ENCODE measurements around the gene PRKAG3. TPM values are rescaled to one million over a fixed set of nuclear protein-coding genes. Genes with fewer than 3 reads are reported as not detected.

The PRKAG3 gene
- total RNA-seq, 1 donor from 2014 or later: not detected

DNA sequence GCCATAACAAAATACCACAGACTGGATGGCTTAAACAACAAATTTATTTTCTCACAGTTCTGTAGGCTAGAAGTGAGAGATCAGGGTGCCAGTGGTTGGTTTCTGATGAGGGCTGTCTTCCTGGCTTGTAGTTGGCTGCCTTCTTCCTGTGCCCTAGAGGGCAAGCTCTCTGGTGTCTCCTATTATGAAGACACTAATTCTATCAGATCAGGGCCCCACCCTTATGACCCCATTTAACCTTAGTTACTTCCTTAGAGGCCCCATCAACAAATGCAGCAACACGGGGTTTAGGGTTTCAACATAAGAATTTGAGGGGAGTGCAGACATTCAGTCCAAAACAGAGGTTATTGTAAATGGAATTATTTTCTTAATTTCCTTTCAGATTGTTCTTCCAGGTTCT lies 26.8 kb downstream of the PRKAG3 start:
- no peak for DNase-seq (ENCODE audit: missing footprints)
- ATAC-seq: no peak
- intact Hi-C loops (cut with DNase I): no loop called here

DNA sequence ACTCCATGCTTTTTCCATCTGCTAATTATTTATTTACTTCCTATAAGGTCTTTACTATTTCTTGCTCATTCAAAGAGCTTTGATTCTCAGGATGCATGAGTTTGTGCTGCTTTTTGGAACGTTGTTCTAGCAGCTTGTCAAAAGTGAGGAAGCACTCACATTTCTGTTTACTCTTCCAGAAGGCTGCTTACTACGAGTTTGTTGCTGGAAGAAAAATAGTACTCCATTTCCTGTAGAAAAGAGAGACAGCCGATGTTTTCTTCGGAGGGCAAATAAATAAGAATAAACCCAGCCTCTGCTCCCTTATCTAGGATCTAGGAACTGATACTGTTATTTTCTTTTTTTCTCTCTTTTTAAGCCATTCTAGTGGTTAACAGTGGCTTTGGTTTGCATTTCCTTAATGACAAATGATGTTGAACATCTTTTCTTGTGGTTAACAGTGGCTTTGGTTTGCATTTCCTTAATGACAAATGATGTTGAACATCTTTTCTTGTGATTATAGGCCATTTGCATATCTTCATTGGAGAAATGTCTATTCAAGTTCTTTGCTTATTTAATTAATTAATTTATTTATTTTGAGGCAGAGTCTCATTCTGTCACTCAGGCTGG lies 29.1 kb downstream of the PRKAG3 start:
- intact Hi-C loops (cut with DNase I): no loop called here
- DNase-seq (ENCODE audit: missing footprints) (no peak), ATAC-seq (no peak)

DNA sequence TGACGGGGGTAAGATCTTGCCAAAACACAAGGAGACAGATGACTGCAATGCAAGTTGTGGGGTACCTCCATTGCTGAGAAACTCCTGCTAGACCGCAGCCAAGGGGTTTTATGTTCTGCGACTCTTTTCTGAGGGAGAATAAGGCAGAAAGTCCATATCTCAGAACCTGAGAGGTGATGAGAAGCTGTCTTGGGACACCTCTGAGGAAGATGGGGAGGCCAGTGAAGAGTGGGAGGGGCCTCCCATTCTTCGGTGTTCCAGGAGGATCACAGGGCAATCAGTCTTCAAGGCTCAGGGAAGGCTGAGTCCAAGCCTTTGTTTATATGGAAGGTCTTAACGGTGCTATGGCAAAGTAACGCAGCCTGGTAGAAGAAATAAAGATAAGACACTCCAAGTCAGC lies 31.6 kb downstream of the PRKAG3 start:
- ATAC-seq (no peak), DNase-seq (ENCODE audit: missing footprints) (no peak)
- intact Hi-C loops (cut with DNase I): no loop called here

DNA sequence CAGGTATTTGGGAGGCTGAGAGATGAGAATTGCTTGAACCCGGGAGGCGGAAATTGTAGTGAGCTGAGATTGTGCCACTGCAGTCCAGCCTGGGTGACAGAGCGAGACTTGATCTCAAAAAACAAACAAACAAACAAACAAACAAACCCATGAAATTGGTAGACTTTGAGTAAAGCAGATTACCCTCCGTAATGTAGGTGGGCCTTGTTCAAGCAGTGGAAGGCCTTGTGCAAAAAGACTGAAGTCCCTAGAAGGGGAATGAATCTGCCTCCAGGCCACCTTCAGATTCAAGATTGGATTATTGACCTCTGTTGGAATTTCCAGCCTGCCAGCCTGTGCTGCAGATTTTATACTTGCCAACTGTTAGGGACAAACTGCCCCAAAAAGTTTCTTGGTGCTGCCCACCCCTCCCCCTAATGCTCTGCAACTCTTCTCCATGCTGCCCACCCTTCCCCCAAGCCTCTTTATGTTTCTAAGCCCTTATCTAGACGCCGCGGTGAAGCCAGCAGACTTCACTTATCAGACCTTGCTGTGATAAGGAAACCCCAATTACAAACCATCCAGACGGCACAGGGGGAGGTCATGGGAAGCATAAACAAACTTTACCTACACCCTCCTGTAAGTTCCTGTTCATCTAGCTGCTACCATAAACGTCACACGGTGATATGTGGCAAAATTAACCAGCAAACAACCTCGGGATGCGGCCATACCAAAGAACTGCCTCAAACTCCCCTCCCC lies 32.7 kb downstream of the PRKAG3 start:
- intact Hi-C loops (cut with DNase I): no loop called here
- no peak for DNase-seq (ENCODE audit: missing footprints)
- ATAC-seq: no peak

DNA sequence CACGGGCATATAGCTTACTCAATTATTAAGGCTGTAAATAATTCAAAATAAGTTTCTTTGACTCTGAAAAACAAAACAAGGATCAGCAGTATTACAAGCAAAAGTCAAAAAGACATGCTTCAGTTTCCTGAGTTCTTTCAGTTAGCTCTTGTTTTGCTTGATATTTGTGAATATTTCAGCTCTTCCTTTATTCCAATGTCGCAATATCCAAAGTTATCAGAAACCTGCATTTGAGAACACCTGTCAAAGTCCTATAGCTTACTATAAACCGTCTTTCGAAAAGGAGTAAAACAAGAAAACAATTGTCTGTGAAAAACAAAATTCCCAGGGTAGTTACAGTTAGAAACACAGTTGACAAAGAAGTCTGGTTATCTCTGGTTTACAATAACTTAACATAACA lies 34.9 kb downstream of the PRKAG3 start:
- intact Hi-C loops (cut with DNase I): no loop called here
- ATAC-seq (no peak), DNase-seq (ENCODE audit: missing footprints) (no peak)

DNA sequence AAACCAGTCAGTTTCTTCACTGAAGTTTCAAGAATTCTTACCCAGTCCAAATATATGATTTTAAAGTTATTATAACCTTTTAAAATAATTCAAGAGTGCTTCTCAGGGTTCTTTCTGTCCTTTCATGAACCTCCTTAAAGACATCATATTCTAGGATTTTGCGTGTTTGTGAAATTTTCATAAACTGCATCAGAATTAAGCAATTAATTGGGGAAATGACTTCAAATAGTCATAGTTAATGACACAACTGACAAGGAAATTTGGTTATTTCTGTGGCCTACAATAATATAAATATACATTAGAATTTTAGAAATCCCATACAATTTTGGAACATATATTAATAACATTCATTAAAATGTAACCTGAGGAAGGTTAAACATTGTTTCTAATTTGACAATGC lies 39.2 kb downstream of the PRKAG3 start:
- no peak for ATAC-seq
- intact Hi-C loops (cut with DNase I): no loop called here
- no peak for DNase-seq (ENCODE audit: missing footprints)

DNA sequence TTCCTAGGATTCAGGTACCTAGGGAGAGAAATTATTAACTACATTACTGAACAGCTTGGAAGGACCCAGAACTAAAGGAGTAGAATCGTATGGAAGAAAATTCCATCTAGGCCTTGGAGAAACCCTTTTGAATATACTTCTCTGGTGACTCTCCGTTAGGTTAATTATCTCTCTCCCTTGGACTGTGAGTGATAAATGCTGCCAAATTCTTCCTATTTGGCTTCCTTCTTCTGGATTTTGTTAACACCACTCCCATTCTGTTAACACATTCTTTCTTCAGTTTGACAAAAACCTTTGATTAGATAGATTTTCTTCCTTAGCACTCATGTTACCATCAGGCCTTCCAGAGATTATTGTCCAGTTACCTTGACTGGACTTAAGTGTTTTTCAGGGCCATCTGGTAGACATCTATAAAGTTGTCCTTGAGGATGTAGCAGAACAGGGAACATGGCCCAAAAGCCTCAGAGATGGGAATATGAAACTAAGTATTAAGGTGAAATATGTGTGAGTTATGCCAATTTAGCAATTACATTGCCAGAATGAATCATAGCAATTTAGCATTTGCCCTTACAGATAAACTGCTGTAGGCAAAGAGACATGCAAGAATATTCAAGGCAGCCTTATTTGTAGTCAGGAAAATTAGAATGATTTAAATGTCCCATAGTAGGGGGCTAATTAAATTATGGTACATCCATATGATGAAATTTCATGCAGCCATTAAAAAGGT lies 42.9 kb downstream of the PRKAG3 start:
- peak; percentile 31 for ATAC-seq
- intact Hi-C loops (cut with DNase I): no loop called here
- DNase-seq (ENCODE audit: missing footprints): no peak

DNA sequence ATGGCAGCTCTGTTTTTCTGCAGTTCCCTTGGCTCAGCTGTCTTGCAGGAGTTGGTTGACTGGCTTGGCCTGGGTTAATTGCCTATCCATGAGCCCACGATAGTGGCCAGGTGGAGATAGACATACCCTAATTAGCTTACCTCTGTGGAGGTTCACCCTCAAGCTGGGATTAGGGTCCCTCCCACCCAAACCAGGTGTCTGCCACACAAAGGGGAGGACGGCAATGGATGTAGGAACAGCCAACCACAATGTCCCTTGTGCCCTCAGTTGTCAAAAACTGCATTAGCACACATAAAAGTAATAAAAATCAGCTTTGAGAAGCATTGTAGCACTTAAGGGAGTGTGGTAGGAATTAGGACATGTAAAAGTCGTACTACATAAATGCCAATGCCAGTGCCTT lies 45.5 kb downstream of the PRKAG3 start:
- intact Hi-C loops (cut with DNase I): no loop called here
- DNase-seq (ENCODE audit: missing footprints) (no peak), ATAC-seq (no peak)

DNA sequence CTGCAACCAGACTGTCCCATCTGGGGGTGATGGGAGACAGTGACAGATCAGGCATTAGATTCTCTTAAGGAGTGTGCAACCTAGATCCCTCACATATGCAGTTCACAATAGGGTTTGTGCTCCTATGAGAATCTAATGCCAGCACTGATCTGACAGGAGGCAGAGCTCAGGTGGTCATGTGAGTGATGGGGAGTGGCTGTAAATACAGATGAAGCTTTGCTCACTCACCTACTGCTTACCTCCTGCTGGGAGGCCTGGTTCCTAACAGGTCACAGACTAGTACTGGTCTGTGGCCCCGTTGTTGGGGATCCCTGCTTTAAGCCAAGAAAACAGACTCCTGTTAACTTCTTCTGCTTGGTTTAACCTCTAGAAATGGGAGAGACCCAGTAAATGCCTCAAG lies 46.5 kb downstream of the PRKAG3 start:
- no peak for ATAC-seq
- no peak for DNase-seq (ENCODE audit: missing footprints)
- intact Hi-C loops (cut with DNase I): no loop called here

DNA sequence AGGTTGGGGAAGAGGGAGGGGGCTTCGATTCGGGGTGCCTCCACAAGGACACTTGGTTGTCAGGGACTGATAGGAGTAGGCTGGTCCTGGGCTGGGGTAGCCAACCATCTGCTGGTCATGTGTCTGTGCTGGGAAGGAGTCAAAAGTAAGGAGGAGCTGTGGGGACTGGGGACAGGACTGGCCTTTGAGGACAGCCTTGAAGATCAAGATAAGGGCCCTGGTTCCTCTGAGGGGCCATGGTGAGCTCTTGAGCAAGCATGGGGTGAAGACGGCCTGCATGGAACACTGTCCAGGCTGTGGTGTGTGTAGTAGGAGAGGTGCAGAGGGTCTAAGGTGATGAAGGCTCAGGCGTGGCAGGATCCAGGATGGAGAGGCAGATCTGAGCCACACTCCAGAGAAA lies 47.9 kb downstream of the PRKAG3 start:
- DNase-seq (ENCODE audit: missing footprints) (no peak), ATAC-seq (peak; percentile 16)
- intact Hi-C loops (cut with DNase I): loop anchor here (5.0 kb wide), 1 partner anchor 71 kb away; the partner anchor contains the start of gene TTLL4

DNA sequence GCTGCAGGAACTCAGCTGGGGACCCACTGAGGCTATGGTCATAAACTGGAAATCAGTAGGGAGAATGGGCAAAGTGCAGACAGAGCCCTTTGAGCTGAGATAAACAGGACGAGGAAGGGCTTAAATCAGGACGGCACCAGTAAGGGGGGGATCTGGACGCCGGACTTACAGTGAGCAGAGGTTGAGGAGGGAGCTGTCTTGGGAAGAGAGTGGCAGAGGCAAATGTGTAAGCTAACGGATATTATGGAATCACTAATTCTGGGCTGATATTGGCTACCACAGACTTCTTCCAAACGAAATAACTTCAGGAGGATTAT lies 49.1 kb downstream of the PRKAG3 start:
- DNase-seq (ENCODE audit: missing footprints) (no peak), ATAC-seq (peak; percentile 20)
- intact Hi-C loops (cut with DNase I): loop anchor here (5.0 kb wide), 1 partner anchor 70 kb away; the partner anchor contains the start of gene TTLL4

DNA sequence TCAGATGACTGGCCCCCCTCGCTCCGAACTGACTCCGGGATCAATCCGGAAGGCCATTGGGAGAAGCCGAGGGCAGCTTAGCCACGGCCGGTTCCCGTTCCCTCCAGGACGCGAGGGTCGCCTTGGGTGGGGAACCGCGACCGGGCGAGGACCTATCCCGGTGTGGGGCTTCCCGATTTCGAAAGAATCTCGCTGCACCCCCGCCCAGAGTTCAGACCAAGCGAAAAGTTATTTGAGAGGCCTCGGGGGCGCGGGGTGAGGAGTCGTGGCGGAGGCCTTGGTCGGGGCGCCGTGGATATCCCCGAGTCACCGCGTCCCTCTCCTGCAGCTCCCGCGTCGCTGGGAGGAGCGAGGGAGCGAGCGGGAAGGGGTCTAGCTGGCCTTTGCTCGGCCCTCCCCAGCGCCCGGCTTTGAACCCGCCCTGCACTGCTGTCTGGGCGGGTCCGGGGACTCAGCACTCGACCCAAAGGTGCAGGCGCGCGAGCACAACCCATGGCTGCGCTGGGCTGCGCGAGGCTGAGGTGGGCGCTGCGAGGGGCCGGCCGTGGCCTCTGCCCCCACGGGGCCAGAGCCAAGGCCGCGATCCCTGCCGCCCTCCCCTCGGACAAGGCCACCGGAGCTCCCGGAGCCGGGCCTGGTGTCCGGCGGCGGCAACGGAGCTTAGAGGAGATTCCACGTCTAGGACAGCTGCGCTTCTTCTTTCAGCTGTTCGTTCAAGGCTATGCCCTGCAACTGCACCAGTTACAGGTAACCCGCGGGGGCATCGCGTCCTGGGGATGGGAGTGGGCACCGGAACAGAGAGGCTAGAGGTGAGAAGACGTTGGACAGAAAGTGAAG lies 49.7 kb downstream of the PRKAG3 start, which contains the start of gene CYP27A1:
CYP27A1 (plus strand) TSS at position 457 of the 837 bp plus-strand sequence; CDS start at position 493, 36 bp downstream.
- intact Hi-C loops (cut with DNase I): loop anchor here (5.0 kb wide), 1 partner anchor 70 kb away; the partner anchor contains the start of gene TTLL4
- DNase-seq (ENCODE audit: missing footprints) (peak; percentile 78), ATAC-seq (peak; percentile 92)

DNA sequence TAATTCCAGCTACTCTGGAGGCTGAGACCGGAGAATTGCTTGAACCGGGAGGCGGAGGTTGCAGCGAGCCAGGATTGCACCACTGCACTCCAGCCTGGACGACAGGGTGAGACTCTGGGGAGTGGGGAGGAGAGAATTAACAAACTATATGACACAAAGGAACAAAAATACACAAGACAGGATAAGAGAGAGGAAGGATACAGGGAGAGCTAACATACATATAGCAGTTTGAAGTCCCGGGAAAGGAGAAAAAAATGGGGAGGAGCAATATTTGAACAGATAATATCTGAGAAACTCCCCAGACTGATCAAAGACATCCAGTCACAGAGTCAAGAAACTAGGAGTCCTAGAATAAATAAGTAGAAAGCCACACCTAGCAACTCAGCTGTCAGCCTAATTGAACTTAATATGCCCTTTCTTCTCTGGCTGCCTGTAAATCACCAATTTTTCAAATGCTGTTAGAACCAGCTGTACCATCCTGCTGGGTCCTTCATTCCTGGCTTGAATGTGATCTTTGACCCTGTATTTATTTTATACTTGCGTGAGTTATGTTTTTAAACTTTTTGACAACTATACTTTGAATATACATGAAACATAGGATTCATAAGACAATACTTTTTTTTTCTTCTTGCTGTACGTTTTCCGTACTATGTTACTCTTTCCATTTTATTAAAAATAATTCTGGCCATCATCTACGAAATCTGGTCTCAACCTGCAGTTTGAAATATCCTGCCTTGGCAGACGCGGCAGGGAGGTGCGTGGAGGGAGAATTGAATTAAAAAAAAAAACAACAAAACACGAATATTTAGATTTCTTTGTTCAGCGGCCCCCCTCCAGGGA lies 50.5 kb downstream of the PRKAG3 start:
- DNase-seq (ENCODE audit: missing footprints) (no peak), ATAC-seq (no peak)
- intact Hi-C loops (cut with DNase I): loop anchor here (5.0 kb wide), 1 partner anchor 69 kb away; the partner anchor contains the start of gene TTLL4

DNA sequence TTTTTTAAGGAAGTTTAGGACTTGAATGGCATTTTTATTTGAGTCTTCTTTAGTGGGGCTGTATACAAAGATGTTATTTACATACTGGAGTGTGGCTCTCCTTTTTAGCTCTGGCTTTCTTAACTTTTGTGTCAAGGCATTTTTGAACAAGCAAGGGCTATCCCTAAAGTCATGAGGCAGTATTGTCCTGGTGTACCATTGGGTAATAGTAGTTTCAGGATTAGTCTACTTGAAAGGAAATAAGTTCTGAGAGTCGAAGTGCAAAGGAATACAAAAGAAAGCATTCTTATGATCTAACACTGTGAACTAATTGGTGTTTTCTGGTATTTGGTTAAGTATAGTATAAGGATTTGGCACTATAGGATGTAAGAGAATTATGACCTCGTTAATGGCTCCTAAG lies 51.6 kb downstream of the PRKAG3 start:
- intact Hi-C loops (cut with DNase I): loop anchor here (5.0 kb wide), 1 partner anchor 68 kb away; the partner anchor contains the start of gene TTLL4
- no peak for DNase-seq (ENCODE audit: missing footprints)
- no peak for ATAC-seq

DNA sequence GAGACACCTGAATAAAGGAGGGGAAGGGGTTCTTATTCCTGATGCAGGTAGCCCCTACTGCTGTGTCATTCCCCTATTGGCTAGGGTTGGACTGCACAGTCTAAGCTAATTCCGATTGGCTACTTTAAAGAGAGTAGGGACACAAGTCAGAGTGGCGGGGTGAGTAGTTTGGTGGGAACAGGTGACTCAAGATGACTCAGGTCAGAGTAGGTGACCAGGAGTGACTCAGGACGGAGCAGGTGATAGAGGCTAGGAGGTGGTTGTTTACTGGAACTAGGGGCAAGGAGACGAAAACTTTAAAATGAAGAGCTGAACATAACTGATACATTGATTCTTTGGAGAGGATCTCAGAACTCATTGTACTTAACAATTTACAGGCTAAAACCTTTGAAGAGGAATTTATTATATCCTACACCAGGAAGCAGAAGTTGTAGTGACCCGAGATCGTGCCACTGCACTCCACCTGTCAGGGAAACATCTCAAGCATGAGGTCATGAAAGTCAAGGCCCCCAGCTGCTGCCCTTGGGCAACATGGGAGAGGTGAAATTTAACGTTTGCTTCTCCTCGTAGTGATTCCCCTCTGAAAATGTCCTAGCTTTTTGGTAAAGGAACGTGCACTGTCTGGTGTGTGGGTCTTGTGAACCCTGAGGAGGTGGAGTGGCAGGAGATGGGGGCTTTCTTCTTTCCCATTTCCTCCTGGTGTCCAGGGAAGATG lies 54.2 kb downstream of the PRKAG3 start:
- DNase-seq (ENCODE audit: missing footprints) (no peak), ATAC-seq (no peak)
- intact Hi-C loops (cut with DNase I): no loop called here

DNA sequence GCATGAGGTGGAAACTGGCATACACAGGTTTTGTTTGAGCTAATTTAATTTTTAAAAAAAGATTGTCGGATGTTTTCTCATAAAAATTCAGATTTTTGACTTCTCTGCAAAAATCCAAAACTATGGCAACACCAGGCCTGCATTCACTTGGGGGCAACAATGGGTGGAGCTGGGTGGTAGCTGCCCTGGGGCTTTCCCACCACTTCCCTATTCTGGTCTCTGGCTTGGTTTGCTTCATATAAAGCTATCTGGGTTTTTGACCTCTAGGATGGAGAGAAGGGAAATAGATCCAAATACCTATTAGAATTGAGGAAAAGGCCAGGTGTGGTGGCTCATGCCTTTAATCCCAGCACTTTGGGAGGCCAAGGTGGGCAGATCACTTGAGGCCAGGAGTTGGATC lies 55.1 kb downstream of the PRKAG3 start:
- ATAC-seq: no peak
- no peak for DNase-seq (ENCODE audit: missing footprints)
- intact Hi-C loops (cut with DNase I): no loop called here

DNA sequence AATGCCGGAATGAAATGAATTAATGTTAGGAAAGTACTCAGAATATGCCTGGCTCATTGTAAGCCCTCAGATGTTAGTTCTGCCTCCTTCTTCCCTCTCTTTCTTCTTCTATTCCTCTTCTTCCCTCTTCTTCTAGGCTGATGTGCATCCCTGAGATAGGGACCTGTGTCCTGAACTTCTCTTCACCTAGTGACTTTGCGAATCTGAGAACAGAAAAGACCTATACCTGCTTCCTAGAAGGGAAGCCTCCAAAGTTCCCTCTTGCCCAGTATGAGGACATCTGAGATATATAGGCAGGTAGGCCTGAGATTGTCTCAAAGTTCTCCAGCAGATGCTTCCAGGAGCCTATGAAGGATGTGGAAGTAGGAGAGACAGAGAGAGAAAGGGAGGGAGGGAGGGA lies 57.7 kb downstream of the PRKAG3 start:
- DNase-seq (ENCODE audit: missing footprints): no peak
- no peak for ATAC-seq
- intact Hi-C loops (cut with DNase I): no loop called here
